ENCODE results near the gene GP5.

GP5 gene

GRCh38 chr3:194375473-194376240 is 23.4 kb downstream of the GP5 start:
- DNase-seq, result no peak

DNA sequence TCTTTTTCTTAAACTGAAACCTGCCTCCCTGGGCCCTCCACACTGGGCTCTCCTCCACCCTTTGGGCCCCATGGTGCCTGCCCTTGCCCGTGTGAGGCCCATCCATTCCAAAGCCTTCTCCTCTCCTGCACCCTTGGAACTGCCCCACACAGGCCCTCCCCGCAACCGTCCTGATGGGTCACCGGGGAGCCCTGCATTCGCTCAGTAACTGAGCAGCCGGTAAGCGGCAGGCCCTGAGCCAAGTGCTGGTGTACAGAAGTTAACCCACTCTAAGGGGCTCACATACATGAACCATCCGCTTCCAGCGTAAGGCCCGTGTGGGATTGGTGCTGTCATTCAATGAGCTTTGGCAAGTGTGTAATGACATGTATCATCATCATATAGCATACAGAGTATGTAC is 24.1 kb downstream of the GP5 start:
- DNase-seq, result no peak

DNA sequence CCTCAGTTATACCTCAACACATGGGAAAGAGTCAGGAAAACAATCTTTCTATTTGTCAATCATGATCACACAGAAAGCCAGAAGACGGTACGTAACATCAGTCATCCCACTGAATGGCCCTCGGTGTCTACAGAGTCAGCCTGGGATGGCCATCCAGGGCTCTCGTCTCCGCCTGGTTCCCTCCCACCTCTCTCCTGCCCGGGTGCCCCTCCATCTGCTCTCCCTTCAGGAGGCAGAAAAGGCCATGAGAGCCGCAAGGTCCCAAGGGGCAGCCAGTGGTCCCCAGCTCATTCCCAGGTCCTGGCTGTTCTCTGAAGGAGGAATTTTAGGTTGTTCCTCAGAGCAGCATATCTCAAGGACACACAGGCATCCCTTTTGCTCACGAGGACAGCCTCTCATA is 25.2 kb downstream of the GP5 start:
- DNase-seq, result no peak

DNA sequence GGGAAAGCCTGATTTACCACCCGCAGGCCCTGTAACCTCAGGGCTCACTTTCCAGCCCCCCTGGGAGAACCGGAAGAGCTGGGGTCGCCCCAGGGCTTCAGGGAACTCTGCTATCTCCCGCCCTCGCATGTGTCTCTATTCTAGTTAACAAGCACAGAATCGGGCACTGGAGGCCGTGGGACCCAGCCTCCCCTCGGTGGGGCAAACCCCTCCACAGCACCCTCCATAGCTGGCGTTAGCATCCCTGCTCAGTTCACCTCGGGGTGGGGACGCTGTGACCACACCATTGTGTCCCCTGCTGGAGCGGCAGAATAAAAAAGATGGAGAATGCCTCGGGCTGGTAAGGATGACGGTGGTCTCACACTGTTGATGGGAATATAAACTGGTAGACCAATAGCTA is 26.0 kb downstream of the GP5 start:
- no peak for DNase-seq

- DNase-seq, result no peak
These were observed 28.3 kb downstream of the GP5 start for GRCh38 chr3:194370753-194371152.

- DNase-seq, result no peak
These were observed 29.4 kb downstream of the GP5 start, which contains the start of gene LRRC15 for GRCh38 chr3:194369522-194370279. Gene LRRC15 (minus strand): TSS chr3:194369743. CDS start chr3:194361043, 8,700 bp downstream.

DNA sequence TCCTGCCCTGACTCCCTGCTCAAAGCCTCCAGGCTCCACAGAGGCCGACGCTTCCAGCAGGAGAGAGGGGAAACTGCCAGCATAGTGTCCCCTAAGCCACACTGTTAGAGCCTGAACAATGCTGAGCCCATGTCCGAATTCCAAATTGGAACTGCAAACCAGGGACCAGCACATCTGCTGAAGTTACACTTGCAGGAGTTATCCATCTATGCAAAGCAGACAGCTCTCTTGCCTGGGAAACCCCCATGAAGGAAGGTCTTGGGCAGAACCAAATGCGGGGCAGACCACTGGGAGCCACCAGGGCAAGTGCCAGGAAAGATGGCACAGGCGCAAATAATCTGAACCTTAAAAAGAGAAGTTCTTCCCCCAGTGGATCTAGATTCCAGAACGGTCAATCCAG is 30.1 kb downstream of the GP5 start:
- DNase-seq, result no peak

- no peak for DNase-seq
These were observed 30.8 kb downstream of the GP5 start for GRCh38 chr3:194367992-194368841.

GRCh38 chr3:194365978-194366490 is 33.0 kb downstream of the GP5 start:
- DNase-seq, result no peak

DNA sequence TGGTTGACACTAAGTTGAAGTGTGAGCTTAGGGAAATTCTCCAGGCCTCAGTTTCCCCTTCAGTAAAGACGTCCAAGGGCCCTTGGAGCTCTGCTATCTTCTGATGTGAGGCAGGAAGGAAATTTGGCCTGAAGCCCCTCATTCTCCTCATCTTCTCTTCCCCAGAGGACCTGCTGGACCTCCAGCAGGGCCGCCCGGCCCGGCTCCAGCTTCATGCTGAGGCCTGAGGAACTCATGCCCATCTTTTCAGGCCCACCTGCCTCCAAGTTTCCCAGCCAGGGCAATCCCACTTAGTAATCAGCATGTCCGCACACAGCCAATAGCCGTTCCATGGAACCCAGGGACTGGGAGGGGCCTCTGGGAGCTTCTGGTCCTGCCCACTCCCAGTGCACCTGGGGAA is 33.5 kb downstream of the GP5 start:
- DNase-seq, result no peak

- no peak for DNase-seq
These were observed 34.2 kb downstream of the GP5 start for GRCh38 chr3:194364652-194365434.

GRCh38 chr3:194364314-194364651 is 34.8 kb downstream of the GP5 start:
- DNase-seq, result no peak

GRCh38 chr3:194360568-194360967 is 38.5 kb downstream of the GP5 start:
- DNase-seq, result no peak

- no peak for DNase-seq
These were observed 41.4 kb downstream of the GP5 start for GRCh38 chr3:194357681-194358080.

GRCh38 chr3:194355379-194355778 is 43.7 kb downstream of the GP5 start:
- no peak for DNase-seq

DNA sequence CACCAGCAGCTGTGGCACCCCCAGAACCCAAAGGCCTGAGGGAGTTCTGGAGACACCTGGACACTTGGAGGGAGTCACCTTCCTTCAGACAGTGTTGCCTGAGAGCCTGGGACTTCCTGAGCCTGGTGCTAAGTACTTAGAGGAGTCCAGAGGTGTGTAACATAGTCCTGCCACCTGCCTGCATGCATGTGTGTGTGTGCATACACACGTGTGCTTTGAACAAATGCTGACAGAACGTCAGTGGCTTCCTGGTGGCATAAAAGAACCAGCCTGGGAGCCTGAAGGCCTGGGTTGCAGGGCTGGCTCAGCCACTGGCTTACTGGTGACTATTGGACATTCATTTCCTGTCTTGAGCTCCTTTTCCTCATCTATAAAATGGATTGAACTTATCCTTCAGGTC is 44.8 kb downstream of the GP5 start:
- no peak for DNase-seq

GRCh38 chr3:194352667-194353246 is 46.3 kb downstream of the GP5 start:
- no peak for DNase-seq

DNA sequence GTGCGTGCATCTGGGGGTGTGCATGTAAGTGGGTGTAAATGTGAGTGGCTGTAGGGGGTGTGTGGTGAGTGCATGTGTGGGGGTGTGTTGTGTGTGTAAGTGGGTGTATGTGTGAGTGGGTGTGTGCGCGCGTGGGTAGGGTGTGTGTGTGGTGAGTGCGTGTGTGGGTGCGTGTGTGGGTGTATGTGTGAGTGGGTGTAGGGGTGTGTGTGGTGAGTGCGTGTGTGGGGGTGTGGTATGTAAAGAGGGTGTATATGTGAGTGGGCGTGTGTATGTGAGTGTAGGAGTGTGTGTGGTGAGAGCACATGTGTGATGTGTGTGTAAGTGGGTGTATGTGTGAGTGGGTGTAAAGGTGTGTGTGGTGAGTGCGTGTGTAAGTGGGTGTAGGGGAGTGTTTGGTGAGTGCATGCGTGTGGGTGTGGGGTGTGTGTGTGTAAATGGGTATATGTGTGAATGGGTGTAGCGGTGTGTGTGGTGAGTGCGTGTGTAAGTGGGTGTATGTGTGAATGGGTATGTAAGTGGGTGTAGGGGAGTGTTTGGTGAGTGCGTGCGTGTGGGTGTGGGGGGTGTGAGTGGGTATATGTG is 47.0 kb downstream of the GP5 start:
- no peak for DNase-seq

DNA sequence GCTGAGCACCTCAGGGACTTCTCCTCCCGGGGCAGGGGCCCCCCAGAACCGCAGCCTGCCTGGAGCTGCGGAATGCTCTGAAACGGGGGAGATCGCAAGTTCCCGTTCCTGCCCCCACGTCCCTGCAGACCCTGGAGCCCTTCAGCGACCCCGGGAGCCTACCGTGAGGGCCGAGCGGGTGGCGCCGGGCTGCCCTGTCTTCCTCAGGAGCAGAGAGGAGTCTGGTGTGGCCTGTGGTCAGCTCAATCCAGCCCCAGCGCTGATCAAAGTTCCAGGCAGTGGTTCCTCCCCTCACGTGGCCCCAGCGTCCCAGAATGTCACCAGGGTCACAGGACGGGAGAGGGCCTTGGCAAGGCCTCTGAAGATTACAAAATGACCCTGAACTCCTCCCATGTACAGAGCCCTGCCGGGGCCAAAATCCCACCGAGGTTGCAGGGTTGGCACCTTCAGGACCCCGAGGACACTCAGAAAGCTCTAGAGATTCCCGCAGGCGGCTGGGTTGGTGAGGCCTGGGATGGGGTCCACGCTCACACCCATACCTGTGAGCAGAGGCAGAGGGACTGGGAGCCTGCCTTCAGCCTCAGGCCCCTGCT is 47.9 kb downstream of the GP5 start, which contains the start of gene CPN2:
CPN2 (minus strand) TSS at position 249 of the 593 bp plus-strand sequence. CDS start 8,626 bp downstream, outside the sequence.
- no peak for DNase-seq

- DNase-seq, result no peak
These were observed 48.4 kb downstream of the GP5 start for GRCh38 chr3:194350726-194351071.

GRCh38 chr3:194348354-194348753 is 50.7 kb downstream of the GP5 start:
- no peak for DNase-seq
